NT2/D1 (cell line): ENCODE results near the gene KCNJ6.

Source experiments
- YY1 ChIP-seq: IDR thresholded peaks from 2 replicates; pipeline ENCODE4 v1.6.1; 2011; ENCODE audit not compliant: insufficient read length, insufficient read depth
- ZNF274 ChIP-seq: IDR thresholded peaks from 2 replicates; pipeline ENCODE4 v1.6.1; 2011; ENCODE audit warnings: mild to moderate bottlenecking, low read depth, low read length

DNA sequence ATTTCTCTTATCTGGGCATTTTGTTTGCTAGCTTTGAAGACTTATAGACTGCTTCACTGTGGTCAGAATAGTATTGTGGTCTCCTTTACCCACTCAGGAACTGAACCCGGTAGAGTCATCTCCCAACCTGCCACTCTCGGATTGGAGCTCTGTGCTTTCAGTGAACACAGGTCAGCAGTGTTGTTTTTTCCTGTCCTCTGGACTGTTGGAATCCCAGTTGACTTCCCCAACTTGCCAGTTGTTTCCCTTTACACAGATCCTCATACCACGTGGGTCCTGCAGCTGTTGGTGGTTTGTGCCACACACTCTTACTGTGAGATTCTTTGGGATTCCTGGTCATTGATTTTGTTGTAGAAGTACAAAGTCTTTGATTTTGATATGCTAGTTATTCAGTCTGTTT, 335.6 kb downstream of the KCNJ6 start:
- TF ChIP-seq YY1: no peak
- TF ChIP-seq ZNF274: no peak
